ENCODE data around the gene KRT79. TPM values are rescaled to one million over a fixed set of nuclear protein-coding genes. Genes with fewer than 3 reads are reported as not detected.

The KRT79 gene
- polyA plus RNA-seq, 4 donors = 0.31 TPM; not detected in 3

GRCh38 chr12:52801773-52802172, 32.3 kb downstream of the KRT79 start:
- WGBS, 3 donors = 31 to 64% (median 45%) methylated on average over 3 of the region's 3 CpGs
- FAIRE-seq (no peak), DNase-seq (no peak)
- H3K4me1 ChIP-seq (ENCODE audit: control insufficient read depth in 3 of 3, insufficient read depth in 2 of 3, low read depth in 1 of 3, low read length in 2 of 3) = no peaks in the 10 kb centered on the region
- H3K4me3 ChIP-seq (ENCODE audit: low read depth in 1 of 3, low read length in 3 of 3) = no peak overlapping the region
- H3K27ac ChIP-seq (ENCODE audit: low read depth in 1 of 3, low read length in 2 of 3) = no peak overlapping the region
- H3K36me3 ChIP-seq (ENCODE audit: control insufficient read depth in 3 of 3, insufficient read depth in 2 of 3, low read depth in 1 of 3, low read length in 3 of 3) = no peaks in the 10 kb centered on the region
- peaks cover 0 to 5% (median 0%) of the 10 kb centered on the region in 3 donors for H3K27me3 ChIP-seq (ENCODE audit: control insufficient read depth in 3 of 3, insufficient read depth in 3 of 3, low read length in 3 of 3)
- H3K9me3 ChIP-seq (ENCODE audit: control insufficient read depth in 2 of 2, insufficient read depth in 1 of 2, low read depth in 1 of 2, low read length in 1 of 2) = no peaks in the 10 kb centered on the region

GRCh38 chr12:52800259-52800917, 33.7 kb downstream of the KRT79 start:
- H3K9me3 ChIP-seq (ENCODE audit: control insufficient read depth in 2 of 2, insufficient read depth in 1 of 2, low read depth in 1 of 2, low read length in 1 of 2) = no peaks in the 10 kb centered on the region
- no peak overlapping the region for H3K27ac ChIP-seq (ENCODE audit: low read depth in 1 of 3, low read length in 2 of 3)
- FAIRE-seq (no peak), DNase-seq (no peak)
- no peak overlapping the region for H3K4me3 ChIP-seq (ENCODE audit: low read depth in 1 of 3, low read length in 3 of 3)
- H3K36me3 ChIP-seq (ENCODE audit: control insufficient read depth in 3 of 3, insufficient read depth in 2 of 3, low read depth in 1 of 3, low read length in 3 of 3) = no peaks in the 10 kb centered on the region
- no peaks in the 10 kb centered on the region for H3K4me1 ChIP-seq (ENCODE audit: control insufficient read depth in 3 of 3, insufficient read depth in 2 of 3, low read depth in 1 of 3, low read length in 2 of 3)
- peaks cover 0 to 5% (median 0%) of the 10 kb centered on the region in 3 donors for H3K27me3 ChIP-seq (ENCODE audit: control insufficient read depth in 3 of 3, insufficient read depth in 3 of 3, low read length in 3 of 3)
- WGBS, 3 donors = 43 to 75% (median 60%) methylated on average over 1 of the region's 1 CpG

- no peak for FAIRE-seq
- 72 to 81% (median 78%) methylated on average over 5 of the region's 5 CpGs for WGBS, 3 donors
- no peak for DNase-seq
- no peaks in the 10 kb centered on the region for H3K36me3 ChIP-seq (ENCODE audit: control insufficient read depth in 3 of 3, insufficient read depth in 2 of 3, low read depth in 1 of 3, low read length in 3 of 3)
- no peaks in the 10 kb centered on the region for H3K9me3 ChIP-seq (ENCODE audit: control insufficient read depth in 2 of 2, insufficient read depth in 1 of 2, low read depth in 1 of 2, low read length in 1 of 2)
- no peak overlapping the region for H3K27ac ChIP-seq (ENCODE audit: low read depth in 1 of 3, low read length in 2 of 3)
- H3K4me3 ChIP-seq (ENCODE audit: low read depth in 1 of 3, low read length in 3 of 3) = no peak overlapping the region
- peaks cover 0 to 5% (median 0%) of the 10 kb centered on the region in 3 donors for H3K27me3 ChIP-seq (ENCODE audit: control insufficient read depth in 3 of 3, insufficient read depth in 3 of 3, low read length in 3 of 3)
- no peaks in the 10 kb centered on the region for H3K4me1 ChIP-seq (ENCODE audit: control insufficient read depth in 3 of 3, insufficient read depth in 2 of 3, low read depth in 1 of 3, low read length in 2 of 3)
Observed at GRCh38 chr12:52799505-52800211, 34.5 kb downstream of the KRT79 start.

GRCh38 chr12:52798671-52799504, 35.2 kb downstream of the KRT79 start:
- H3K27ac ChIP-seq (ENCODE audit: low read depth in 1 of 3, low read length in 2 of 3) = no peak overlapping the region
- no peak for DNase-seq
- H3K4me1 ChIP-seq (ENCODE audit: control insufficient read depth in 3 of 3, insufficient read depth in 2 of 3, low read depth in 1 of 3, low read length in 2 of 3) = no peaks in the 10 kb centered on the region
- no peaks in the 10 kb centered on the region for H3K9me3 ChIP-seq (ENCODE audit: control insufficient read depth in 2 of 2, insufficient read depth in 1 of 2, low read depth in 1 of 2, low read length in 1 of 2)
- no peaks in the 10 kb centered on the region for H3K36me3 ChIP-seq (ENCODE audit: control insufficient read depth in 3 of 3, insufficient read depth in 2 of 3, low read depth in 1 of 3, low read length in 3 of 3)
- 51 to 56% (median 51%) methylated on average over 7 of the region's 7 CpGs for WGBS, 3 donors
- no peak for FAIRE-seq
- no peak overlapping the region for H3K4me3 ChIP-seq (ENCODE audit: low read depth in 1 of 3, low read length in 3 of 3)
- H3K27me3 ChIP-seq (ENCODE audit: control insufficient read depth in 3 of 3, insufficient read depth in 3 of 3, low read length in 3 of 3) = peaks cover 0 to 9% (median 0%) of the 10 kb centered on the region in 3 donors

- DNase-seq = no peak
- H3K36me3 ChIP-seq (ENCODE audit: control insufficient read depth in 3 of 3, insufficient read depth in 2 of 3, low read depth in 1 of 3, low read length in 3 of 3) = no peaks in the 10 kb centered on the region
- no peak overlapping the region for H3K27ac ChIP-seq (ENCODE audit: low read depth in 1 of 3, low read length in 2 of 3)
- WGBS, 3 donors = 83 to 91% (median 87%) methylated on average over 4 of the region's 4 CpGs
- FAIRE-seq = no peak
- no peak overlapping the region for H3K4me3 ChIP-seq (ENCODE audit: low read depth in 1 of 3, low read length in 3 of 3)
- H3K4me1 ChIP-seq (ENCODE audit: control insufficient read depth in 3 of 3, insufficient read depth in 2 of 3, low read depth in 1 of 3, low read length in 2 of 3) = no peaks in the 10 kb centered on the region
- H3K9me3 ChIP-seq (ENCODE audit: control insufficient read depth in 2 of 2, insufficient read depth in 1 of 2, low read depth in 1 of 2, low read length in 1 of 2) = no peaks in the 10 kb centered on the region
- H3K27me3 ChIP-seq (ENCODE audit: control insufficient read depth in 3 of 3, insufficient read depth in 3 of 3, low read length in 3 of 3) = peaks cover 0 to 11% (median 0%) of the 10 kb centered on the region in 3 donors
Observed at GRCh38 chr12:52798003-52798670, 36.0 kb downstream of the KRT79 start.

- Histone ChIP-seq H3K27ac (ENCODE audit: low read depth in 1 of 3, low read length in 2 of 3) (no peak overlapping the region), H3K4me3 (ENCODE audit: low read depth in 1 of 3, low read length in 3 of 3) (no peak overlapping the region), H3K27me3 (ENCODE audit: control insufficient read depth in 3 of 3, insufficient read depth in 3 of 3, low read length in 3 of 3) (peaks cover 0 to 11% (median 0%) of the 10 kb centered on the region in 3 donors), H3K9me3 (ENCODE audit: control insufficient read depth in 2 of 2, insufficient read depth in 1 of 2, low read depth in 1 of 2, low read length in 1 of 2) (no peaks in the 10 kb centered on the region), H3K36me3 (ENCODE audit: control insufficient read depth in 3 of 3, insufficient read depth in 2 of 3, low read depth in 1 of 3, low read length in 3 of 3) (no peaks in the 10 kb centered on the region), H3K4me1 (ENCODE audit: control insufficient read depth in 3 of 3, insufficient read depth in 2 of 3, low read depth in 1 of 3, low read length in 2 of 3) (no peaks in the 10 kb centered on the region)
- DNase-seq (peak in 1 of 2 donors; percentile 11), FAIRE-seq (no peak)
Observed at GRCh38 chr12:52797529-52797894, 36.6 kb downstream of the KRT79 start.

- no peak for FAIRE-seq
- DNase-seq = no peak
- no peaks in the 10 kb centered on the region for H3K9me3 ChIP-seq (ENCODE audit: control insufficient read depth in 2 of 2, insufficient read depth in 1 of 2, low read depth in 1 of 2, low read length in 1 of 2)
- H3K4me1 ChIP-seq (ENCODE audit: control insufficient read depth in 3 of 3, insufficient read depth in 2 of 3, low read depth in 1 of 3, low read length in 2 of 3) = no peaks in the 10 kb centered on the region
- peaks cover 0 to 14% (median 0%) of the 10 kb centered on the region in 3 donors for H3K27me3 ChIP-seq (ENCODE audit: control insufficient read depth in 3 of 3, insufficient read depth in 3 of 3, low read length in 3 of 3)
- H3K27ac ChIP-seq (ENCODE audit: low read depth in 1 of 3, low read length in 2 of 3) = no peak overlapping the region
- H3K4me3 ChIP-seq (ENCODE audit: low read depth in 1 of 3, low read length in 3 of 3) = no peak overlapping the region
- no peaks in the 10 kb centered on the region for H3K36me3 ChIP-seq (ENCODE audit: control insufficient read depth in 3 of 3, insufficient read depth in 2 of 3, low read depth in 1 of 3, low read length in 3 of 3)
- WGBS, 3 donors = 82 to 88% (median 84%) methylated on average over 3 of the region's 3 CpGs
Observed at GRCh38 chr12:52796839-52797528, 37.1 kb downstream of the KRT79 start.

GRCh38 chr12:52796429-52796794, 37.7 kb downstream of the KRT79 start:
- Histone ChIP-seq H3K9me3 (ENCODE audit: control insufficient read depth in 2 of 2, insufficient read depth in 1 of 2, low read depth in 1 of 2, low read length in 1 of 2) (no peaks in the 10 kb centered on the region), H3K36me3 (ENCODE audit: control insufficient read depth in 3 of 3, insufficient read depth in 2 of 3, low read depth in 1 of 3, low read length in 3 of 3) (no peaks in the 10 kb centered on the region), H3K4me1 (ENCODE audit: control insufficient read depth in 3 of 3, insufficient read depth in 2 of 3, low read depth in 1 of 3, low read length in 2 of 3) (no peaks in the 10 kb centered on the region), H3K4me3 (ENCODE audit: low read depth in 1 of 3, low read length in 3 of 3) (no peak overlapping the region), H3K27ac (ENCODE audit: low read depth in 1 of 3, low read length in 2 of 3) (no peak overlapping the region), H3K27me3 (ENCODE audit: control insufficient read depth in 3 of 3, insufficient read depth in 3 of 3, low read length in 3 of 3) (peaks cover 0 to 19% (median 0%) of the 10 kb centered on the region in 3 donors)
- FAIRE-seq (no peak), DNase-seq (no peak)
- WGBS, 3 donors = 91 to 96% (median 92%) methylated on average over 3 of the region's 3 CpGs
